Kidney epithelial cell (primary cell): ENCODE data around the gene ABHD14A. TPM values are rescaled to one million over a fixed set of nuclear protein-coding genes. Genes with fewer than 3 reads are reported as not detected.

Experiments used
- DNase-seq: peaks from one replicate; pipeline ENCODE4 v3.0.0-alpha.2; 2010; ENCODE audit warnings: low read depth
- H3K27me3 ChIP-seq: 2 replicates; pipeline ENCODE4 v1.6.0; 2011; ENCODE audit warnings: low read length; ENCODE audit not compliant: control insufficient read depth, insufficient read depth
- H3K36me3 ChIP-seq: 2 replicates; pipeline ENCODE4 v1.5.1; 2011; ENCODE audit warnings: low read length; ENCODE audit not compliant: control insufficient read depth, insufficient read depth
- H3K4me3 ChIP-seq: 2 replicates; pipeline ENCODE4 v1.5.1; 2011; ENCODE audit warnings: low read depth, mild to moderate bottlenecking, control low read depth, low read length
- CTCF ChIP-seq: IDR thresholded peaks from 2 replicates; pipeline ENCODE4 v1.5.1; 2011; ENCODE audit warnings: mild to moderate bottlenecking, moderate library complexity, low read length, control low read depth, inconsistent platforms; ENCODE audit not compliant: insufficient read depth, poor library complexity, severe bottlenecking
- total RNA-seq: library from RNA; depleted of rRNA; stranded (reverse); fragments of >200 nt; gene quantifications from 2 replicates; pipeline ENCODE4 v1.2.3, GENCODE V29; 2015

ABHD14A gene
- total RNA-seq, 1 donor from 2014 or later = 15.3 TPM

GRCh38 chr3:51945031-51945840, 29.6 kb upstream of the ABHD14A start:
- Histone ChIP-seq H3K27me3 (no peaks in the 10 kb centered on the region), H3K36me3 (no peaks in the 10 kb centered on the region), H3K4me3 (no peak overlapping the region)
- DNase-seq = no peak
- TF ChIP-seq CTCF = no peak

- TF ChIP-seq CTCF = no peak
- DNase-seq = no peak
- H3K4me3 ChIP-seq = no peak overlapping the region
These were observed 28.7 kb upstream of the ABHD14A start for GRCh38 chr3:51945926-51946705.

GRCh38 chr3:51946796-51947195, 28.1 kb upstream of the ABHD14A start:
- Histone ChIP-seq H3K4me3 (no peak overlapping the region), H3K36me3 (no peaks in the 10 kb centered on the region), H3K27me3 (no peaks in the 10 kb centered on the region)
- TF ChIP-seq CTCF = no peak
- no peak for DNase-seq

More at GRCh38 chr3:51945926-51946705, 28.7 kb upstream of the ABHD14A start:
- Histone ChIP-seq H3K36me3 (no peaks in the 10 kb centered on the region), H3K27me3 (no peaks in the 10 kb centered on the region)

- H3K36me3 ChIP-seq = no peaks in the 10 kb centered on the region
- no peak for TF ChIP-seq CTCF
- H3K27me3 ChIP-seq = no peaks in the 10 kb centered on the region
- H3K4me3 ChIP-seq = no peak overlapping the region
- DNase-seq = no peak
These were observed 27.5 kb upstream of the ABHD14A start for GRCh38 chr3:51947215-51947900.

GRCh38 chr3:51948016-51948580, 26.8 kb upstream of the ABHD14A start:
- DNase-seq = no peak
- H3K4me3 ChIP-seq = no peak overlapping the region
- TF ChIP-seq CTCF = no peak
- no peaks in the 10 kb centered on the region for H3K36me3 ChIP-seq
- no peaks in the 10 kb centered on the region for H3K27me3 ChIP-seq
